HuH-7.5 (cell line): ENCODE measurements around the gene G3BP2.
"Not testable (repeated sequence)": the region's sequence is repeated elsewhere in the genome, so short reads cannot be mapped to it uniquely, and the experiment has no call there.

Source experiments
- DNase-seq: peaks from one replicate; pipeline ENCODE4 v3.0.0; 2011; ENCODE audit warnings: low spot score

Gene G3BP2

DNA sequence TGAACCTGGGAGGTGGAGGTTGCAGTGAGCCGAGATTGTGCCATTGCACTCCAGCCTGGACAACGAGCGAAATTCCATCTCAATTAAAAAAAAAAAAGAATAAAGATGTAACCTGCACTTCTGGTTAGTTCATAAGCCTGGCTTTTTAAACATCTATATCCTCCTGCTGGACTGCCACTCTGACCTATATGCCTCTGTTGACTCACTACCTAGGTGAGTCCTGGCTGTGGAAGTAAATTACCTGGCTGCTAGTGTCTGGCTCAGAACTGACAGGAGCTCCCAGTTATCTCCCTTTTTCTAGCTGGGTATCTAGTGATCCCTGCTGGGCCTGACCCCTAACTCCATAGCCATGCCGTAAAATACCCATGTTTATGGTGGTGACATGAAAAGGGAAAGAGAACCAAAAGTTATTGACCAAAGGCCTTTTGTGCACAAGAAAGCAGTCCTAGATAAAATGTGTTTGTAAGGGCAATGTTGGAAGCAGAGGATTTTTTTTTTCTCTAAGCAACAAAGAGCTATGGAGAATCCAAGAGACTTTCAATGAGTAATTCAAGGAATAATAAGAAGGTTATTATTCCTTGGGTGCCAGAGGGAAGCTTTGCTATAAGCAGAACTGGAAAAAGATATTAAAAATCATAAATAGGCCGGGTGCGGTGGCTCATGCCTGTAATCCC, 10.4 kb upstream of the G3BP2 start:
- no peak for DNase-seq

DNA sequence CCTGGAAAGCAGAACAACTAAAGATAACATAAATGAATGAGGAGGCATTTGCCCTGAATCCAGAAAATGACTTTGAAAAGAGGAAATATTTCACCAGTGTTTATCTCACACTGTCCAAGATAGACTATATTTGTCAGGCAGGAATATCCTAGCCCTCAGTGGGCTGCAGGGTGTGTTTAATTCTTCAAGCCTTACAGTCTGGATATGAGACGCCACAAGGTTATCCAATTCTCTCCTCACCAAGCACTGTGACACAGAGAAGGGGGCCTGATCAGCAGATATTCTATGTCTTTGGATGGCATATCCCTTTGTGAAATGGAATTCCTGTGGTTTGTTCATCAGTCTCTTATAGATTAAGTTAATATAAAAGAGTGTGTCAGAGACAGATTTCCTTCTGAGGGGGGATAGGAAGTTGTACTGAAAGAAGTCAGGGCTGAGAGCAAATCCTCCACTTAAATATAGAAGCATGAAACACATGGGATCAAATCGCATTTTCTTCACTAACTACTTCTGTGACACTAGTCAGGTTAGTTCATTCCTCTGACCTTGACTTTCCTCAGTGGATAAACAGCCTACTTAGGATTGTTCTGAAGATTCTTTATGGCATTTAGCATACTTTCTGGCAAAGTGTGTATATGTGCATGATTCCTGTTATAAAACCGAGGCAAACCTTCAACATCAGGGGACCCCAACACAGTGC, 6.8 kb upstream of the G3BP2 start:
- no peak for DNase-seq

DNA sequence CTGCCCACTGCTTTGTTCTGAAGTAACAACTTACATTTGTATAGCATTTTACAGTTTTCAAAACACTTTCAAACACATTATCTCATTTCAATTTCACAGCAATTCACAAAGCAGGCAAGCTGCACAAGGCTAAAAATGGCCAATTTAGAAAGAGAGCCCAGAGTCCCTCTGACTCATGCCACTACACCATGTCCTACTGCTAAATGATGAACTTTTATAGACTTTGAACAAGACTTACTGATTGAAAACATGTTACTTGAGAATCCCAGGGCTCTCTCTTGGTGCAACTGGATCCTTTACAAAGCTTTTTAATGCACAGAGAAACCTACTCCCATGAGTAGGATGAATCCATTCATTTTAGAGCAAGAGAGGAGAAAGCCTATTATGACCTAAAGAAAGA, 5.8 kb upstream of the G3BP2 start:
- DNase-seq: no peak

DNA sequence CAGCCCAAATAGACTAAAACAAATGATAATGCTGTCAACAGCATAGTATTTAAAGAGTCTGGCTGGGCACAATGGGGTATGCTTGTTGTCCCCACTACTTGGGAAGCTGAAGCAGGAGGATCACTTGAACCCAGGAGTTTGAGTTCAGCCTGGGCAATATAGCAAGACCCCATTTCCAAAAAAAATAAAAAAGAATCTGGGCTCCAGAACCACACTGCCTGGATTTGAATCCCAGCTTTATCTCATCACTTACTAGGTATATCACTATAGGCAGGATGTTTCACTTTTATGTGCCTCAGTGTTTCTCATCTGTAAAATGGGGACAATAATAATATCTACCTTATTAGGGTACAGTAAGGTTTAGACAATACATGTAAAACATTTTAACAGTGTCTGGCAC, 5.3 kb upstream of the G3BP2 start:
- DNase-seq: no peak

DNA sequence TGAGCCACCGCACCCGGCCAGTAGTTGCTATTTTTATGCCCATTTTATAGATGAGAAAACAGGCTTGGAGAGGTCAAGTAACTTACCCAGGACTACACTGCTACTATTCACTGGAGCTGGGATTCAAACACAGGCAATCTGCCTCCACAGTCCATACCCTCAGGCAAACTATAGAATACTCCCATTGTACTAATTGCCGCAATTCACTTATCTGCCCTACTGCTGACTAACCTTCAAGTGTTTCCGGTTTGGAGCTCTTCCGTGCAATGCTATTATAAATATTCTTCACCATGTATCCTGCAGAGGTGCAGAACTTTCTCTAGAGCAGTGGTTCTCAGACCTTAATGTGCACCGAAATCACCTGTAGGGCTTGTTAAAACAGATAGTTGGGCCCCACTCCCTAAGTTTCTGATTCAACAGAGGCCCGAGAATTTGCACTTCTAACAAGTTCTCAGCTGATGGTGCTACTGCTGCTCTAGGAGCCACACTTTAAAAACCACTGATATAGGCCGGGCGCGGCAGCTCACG, 1.9 kb upstream of the G3BP2 start:
- DNase-seq: no peak

DNA sequence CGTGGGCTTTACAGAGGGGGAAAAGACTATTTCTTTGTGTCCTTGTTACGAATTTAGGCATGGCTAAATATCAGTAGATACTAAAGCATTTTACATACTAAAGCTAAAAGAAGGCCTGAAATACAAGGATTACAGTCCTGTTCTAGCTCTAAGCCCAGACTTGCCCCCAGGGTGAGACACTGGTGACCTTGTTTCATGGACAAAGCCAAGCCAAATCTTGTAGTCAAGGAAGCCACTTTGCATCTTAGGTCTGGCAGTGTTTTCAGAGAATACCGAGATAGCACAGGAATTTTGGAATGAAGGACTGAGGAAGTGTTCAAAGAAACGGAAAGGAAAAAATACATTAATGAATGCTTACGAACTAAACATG, 733 bp upstream of the G3BP2 start:
- no peak for DNase-seq

DNA sequence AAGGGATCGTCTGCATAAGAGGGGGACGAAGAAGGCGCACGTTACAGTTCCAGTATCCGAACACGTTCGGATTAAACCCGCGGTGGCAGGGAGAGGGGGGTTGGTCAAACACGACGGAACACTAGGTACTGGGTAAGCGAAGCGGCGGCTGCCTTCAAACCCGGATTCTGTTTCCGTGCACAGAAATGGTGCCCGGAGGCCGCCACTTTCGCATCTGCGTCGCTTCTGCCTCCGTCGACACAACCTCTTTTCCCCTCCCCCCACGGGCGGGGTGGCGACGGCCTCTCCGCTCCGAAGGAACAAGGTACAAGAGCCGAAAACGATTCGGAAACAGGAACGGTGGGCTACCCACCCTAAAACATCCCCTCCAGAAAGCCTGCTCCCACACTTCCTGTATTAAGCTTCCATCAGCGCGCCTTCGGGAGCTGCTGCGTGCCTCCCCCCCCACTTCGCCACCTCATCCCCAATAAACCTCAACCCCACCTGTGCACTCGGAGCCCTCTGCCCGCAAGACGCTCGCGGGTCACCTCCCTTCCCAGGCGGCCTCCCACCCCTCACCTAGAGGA, 667 bp downstream of the G3BP2 start:
- DNase-seq: peak; percentile 19

- no peak for DNase-seq
These were observed 1.3 kb downstream of the G3BP2 start for GRCh38 chr4:75671802-75672421.

- no peak for DNase-seq
These were observed 4.6 kb downstream of the G3BP2 start for GRCh38 chr4:75668596-75668995.

DNA sequence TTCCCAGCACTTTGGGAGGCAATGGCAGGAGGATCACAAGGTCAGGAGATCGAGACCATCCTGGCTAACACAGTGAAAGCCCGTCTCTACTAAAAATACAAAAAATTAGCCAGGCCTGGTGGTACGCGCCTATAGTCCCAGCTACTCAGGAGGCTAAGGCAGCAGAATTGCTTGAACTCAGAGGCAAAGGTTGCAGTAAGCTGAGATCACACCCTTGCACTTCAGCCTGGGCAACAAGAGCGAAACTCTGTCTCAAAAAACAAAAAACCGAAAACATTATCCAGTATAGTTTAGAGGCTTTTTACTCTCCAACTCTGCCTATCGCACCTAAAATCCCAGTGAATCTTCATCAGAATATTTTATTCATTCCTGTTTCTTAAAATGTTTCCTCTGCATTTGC, 5.6 kb downstream of the G3BP2 start:
- DNase-seq: not testable (repeated sequence)

- no peak for DNase-seq
These were observed 6.9 kb downstream of the G3BP2 start for GRCh38 chr4:75666299-75666698.

DNA sequence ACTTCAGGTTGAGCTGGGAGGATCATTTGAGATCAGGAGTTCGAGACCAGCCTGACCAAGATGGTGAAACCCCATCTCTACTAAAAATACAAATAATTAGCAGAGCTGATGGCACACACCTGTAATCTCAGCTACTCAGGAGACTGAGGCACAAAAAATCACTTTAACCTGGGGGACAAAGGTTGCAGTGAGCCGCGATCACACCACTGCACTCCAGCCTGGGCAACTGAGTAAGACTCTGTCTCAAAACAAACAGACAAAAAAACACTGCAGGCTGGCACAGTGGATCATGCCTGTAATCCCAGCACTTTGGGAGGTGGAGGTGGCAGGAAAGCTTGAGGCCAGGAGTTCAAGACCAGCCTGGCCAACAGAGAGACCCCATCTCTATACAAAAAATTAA, 8.6 kb downstream of the G3BP2 start:
- DNase-seq: not testable (repeated sequence)

DNA sequence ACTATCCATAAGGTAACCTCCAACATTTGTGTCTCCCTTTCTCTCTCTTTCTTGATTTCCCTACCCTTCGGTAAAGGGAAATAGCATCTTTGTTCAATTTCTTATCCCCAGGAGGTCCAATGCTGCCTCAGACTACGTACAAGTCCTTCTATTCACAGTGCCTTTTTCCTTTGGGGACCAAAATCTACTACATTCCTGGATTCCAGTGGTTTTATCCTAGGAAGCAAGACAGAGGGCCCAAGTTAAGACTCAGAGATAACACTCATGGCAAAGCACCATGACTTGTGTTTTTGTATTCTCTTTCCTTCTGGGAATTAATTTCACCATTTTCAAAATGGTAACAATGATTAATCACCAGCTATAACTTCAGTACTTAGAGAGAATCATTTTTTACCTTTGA, 10.6 kb downstream of the G3BP2 start:
- no peak for DNase-seq

GRCh38 chr4:75660491-75660890, 12.7 kb downstream of the G3BP2 start:
- no peak for DNase-seq

- no peak for DNase-seq
These were observed 13.6 kb downstream of the G3BP2 start for GRCh38 chr4:75659512-75660031.

- DNase-seq: no peak
These were observed 14.3 kb downstream of the G3BP2 start for GRCh38 chr4:75658876-75659275.

GRCh38 chr4:75655562-75655961, 17.6 kb downstream of the G3BP2 start:
- DNase-seq: no peak

GRCh38 chr4:75654905-75655304, 18.3 kb downstream of the G3BP2 start:
- DNase-seq: no peak

GRCh38 chr4:75653845-75654503, 19.2 kb downstream of the G3BP2 start:
- DNase-seq: no peak

DNA sequence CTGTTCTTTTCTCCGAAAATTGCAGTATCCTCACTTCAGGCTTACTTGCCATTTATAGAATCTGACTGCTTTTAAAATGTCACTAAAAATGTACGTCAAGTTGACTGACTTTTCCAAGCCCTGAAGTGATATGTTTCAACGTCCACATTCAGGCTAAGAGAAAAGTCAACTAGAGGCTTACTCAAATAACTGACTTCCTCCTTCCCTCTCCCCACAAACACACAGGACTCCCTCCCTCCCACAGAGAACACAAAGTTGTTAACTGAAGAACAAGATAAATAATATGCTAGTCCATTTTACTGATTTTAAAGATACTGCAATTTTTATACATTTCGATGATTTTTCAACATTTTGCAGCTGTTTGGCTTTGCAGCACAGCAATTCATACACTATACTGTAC, 29.1 kb downstream of the G3BP2 start:
- DNase-seq: no peak

- DNase-seq: no peak
These were observed 29.6 kb downstream of the G3BP2 start for GRCh38 chr4:75643651-75644050.

GRCh38 chr4:75639124-75639695, 34.0 kb downstream of the G3BP2 start:
- no peak for DNase-seq
